IMR-90 (cell line): ENCODE measurements around the gene SLC23A2. TPM values are rescaled to one million over a fixed set of nuclear protein-coding genes. Genes with fewer than 3 reads are reported as not detected.

Experiments used
- ATAC-seq: fragments of 200-7000 bp; cut with Tn5 transposase; 2 replicates; pipeline ENCODE4 v1.9.1; 2020; ENCODE audit warnings: low read depth, mild to moderate bottlenecking, moderate library complexity
- BruUV-seq: library from RNA; stranded (reverse); fragments of 400-500 nt; replicated peaks from 2 replicates; lab custom pipeline; 2021; lab: Mats Ljungman, UMichigan
- CTCF ChIA-PET: fragments of 300-600 bp; formaldehyde crosslinking; extraction: SDS; loops from one replicate; lab custom pipeline; 2021; ENCODE audit warnings: antibody characterized with exemption; lab: Yijun Ruan, JAX
- POLR2A ChIA-PET: fragments of 300-600 bp; sonication (Branson Sonifier 250); formaldehyde crosslinking; loops from one replicate; lab custom pipeline; 2022; ENCODE audit warnings: antibody characterized with exemption; ENCODE audit not compliant: unreplicated experiment; lab: Charles Lee
- DNase-seq: peaks from one replicate; pipeline ENCODE4 v3.0.0; 2013
- H2AFZ ChIP-seq: replicated peaks from 2 replicates; pipeline ENCODE3; 2013; ENCODE audit warnings: low read length, mild to moderate bottlenecking; ENCODE audit not compliant: poor library complexity
- H2AK5ac ChIP-seq: 2 replicates; pipeline ENCODE4 v1.6.1; 2013; ENCODE audit warnings: low read depth, low read length, inconsistent platforms
- H2AK9ac ChIP-seq: replicated peaks from 2 replicates; pipeline ENCODE3; 2013; ENCODE audit warnings: mild to moderate bottlenecking, low read depth, low read length, moderate library complexity; ENCODE audit not compliant: poor library complexity
- H2BK120ac ChIP-seq: 2 replicates; pipeline ENCODE4 v1.6.1; 2013; ENCODE audit warnings: low read depth, low read length, inconsistent platforms
- H2BK15ac ChIP-seq: 3 replicates; pipeline ENCODE4 v1.6.1; 2013; ENCODE audit warnings: low read depth, low read length, inconsistent platforms
- H2BK20ac ChIP-seq: 2 replicates; pipeline ENCODE4 v1.6.1; 2013; ENCODE audit warnings: low read depth, mild to moderate bottlenecking, inconsistent platforms, low read length, moderate library complexity
- H2BK5ac ChIP-seq: 2 replicates; pipeline ENCODE4 v1.6.1; 2013; ENCODE audit warnings: mild to moderate bottlenecking, low read depth, low read length, inconsistent platforms; ENCODE audit not compliant: poor library complexity, severe bottlenecking
- H3K14ac ChIP-seq: replicated peaks from 2 replicates; pipeline ENCODE4 v1.6.1; 2013; ENCODE audit warnings: low read depth, low read length, inconsistent platforms
- H3K18ac ChIP-seq: 2 replicates; pipeline ENCODE4 v1.6.1; 2013; ENCODE audit warnings: low read depth, low read length, control low read depth
- H3K23ac ChIP-seq: 2 replicates; pipeline ENCODE4 v1.6.1; 2013; ENCODE audit warnings: low read depth, low read length, inconsistent platforms
- H3K27ac ChIP-seq: 2 replicates; pipeline ENCODE4 v1.5.1; 2013; ENCODE audit warnings: mild to moderate bottlenecking, control low read depth, low read length; ENCODE audit not compliant: insufficient read depth
- H3K27me3 ChIP-seq: 2 replicates; pipeline ENCODE4 v1.6.1; 2013; ENCODE audit warnings: low read length; ENCODE audit not compliant: control insufficient read depth, insufficient read depth
- H3K36me3 ChIP-seq: 2 replicates; pipeline ENCODE4 v1.6.1; 2013; ENCODE audit warnings: low read length, mixed read lengths; ENCODE audit not compliant: control insufficient read depth, insufficient read depth
- H3K4ac ChIP-seq: 2 replicates; pipeline ENCODE4 v1.6.1; 2013; ENCODE audit warnings: low read depth, low read length, inconsistent platforms
- H3K4me1 ChIP-seq: 2 replicates; pipeline ENCODE4 v1.6.1; 2013; ENCODE audit warnings: low read length, mixed read lengths; ENCODE audit not compliant: control insufficient read depth, insufficient read depth
- H3K4me2 ChIP-seq: 2 replicates; pipeline ENCODE4 v1.6.1; 2013; ENCODE audit warnings: low read depth, mild to moderate bottlenecking, control low read depth, low read length, moderate library complexity
- H3K4me3 ChIP-seq: 2 replicates; pipeline ENCODE4 v1.5.1; 2013; ENCODE audit warnings: low read depth, mild to moderate bottlenecking, control low read depth, low read length, moderate library complexity; ENCODE audit not compliant: insufficient read depth
- H3K56ac ChIP-seq: 2 replicates; pipeline ENCODE4 v1.6.1; 2013; ENCODE audit warnings: low read length, inconsistent platforms; ENCODE audit not compliant: insufficient read depth; ENCODE audit errors: extremely low read depth
- H3K79me1 ChIP-seq, 2 experiments: 2 replicates each; pipeline ENCODE4 v1.6.1; 2013; ENCODE audit warnings: low read length in 2 of 2, inconsistent platforms in 1 of 2, low read depth in 1 of 2
- H3K9ac ChIP-seq: 2 replicates; pipeline ENCODE4 v1.6.1; 2013; ENCODE audit warnings: low read depth, low read length, control low read depth
- H3K9me1 ChIP-seq: 2 replicates; pipeline ENCODE4 v1.6.1; 2013; ENCODE audit warnings: low read length, inconsistent platforms; ENCODE audit not compliant: insufficient read depth
- H3K9me3 ChIP-seq: 2 replicates; pipeline ENCODE4 v1.6.1; 2013; ENCODE audit warnings: low read length; ENCODE audit not compliant: control insufficient read depth, insufficient read depth
- H4K20me1 ChIP-seq: 2 replicates; pipeline ENCODE4 v1.6.1; 2013; ENCODE audit warnings: low read length, inconsistent platforms; ENCODE audit not compliant: insufficient read depth
- H4K5ac ChIP-seq: 2 replicates; pipeline ENCODE4 v1.6.1; 2013; ENCODE audit warnings: mild to moderate bottlenecking, low read depth, low read length, control low read depth
- H4K8ac ChIP-seq, 2 experiments: 2 replicates each; pipeline ENCODE4 v1.6.1; 2013; ENCODE audit warnings: low read depth in 2 of 2, low read length in 2 of 2, control low read depth in 1 of 2, inconsistent platforms in 1 of 2
- H4K91ac ChIP-seq: 2 replicates; pipeline ENCODE4 v1.6.1; 2013; ENCODE audit warnings: low read depth, low read length, inconsistent platforms; ENCODE audit not compliant: insufficient read depth
- BHLHE40 ChIP-seq: fragments of 150-350 bp; IDR thresholded peaks from 2 replicates; pipeline ENCODE4 v1.6.1; 2016; ENCODE audit warnings: mild to moderate bottlenecking, low read depth, low read length
- SMC3 ChIP-seq: fragments of 150-350 bp; IDR thresholded peaks from 2 replicates; pipeline ENCODE4 v1.6.1; 2016; ENCODE audit warnings: low read depth, mild to moderate bottlenecking, antibody characterized with exemption, low read length, moderate library complexity
- WGBS, 2 experiments: methylation state at CpG; one replicate each; pipeline versions ENCODE4 v1.1.5 to v1.1.7; 2013; ENCODE audit warnings: missing lambda C conversion rate in 2 of 2; ENCODE audit not compliant: insufficient read length in 1 of 2; ENCODE audit errors: extremely low coverage in 2 of 2; 5-methylcytosine and 5-hydroxymethylcytosine counted together
- dilution Hi-C: fragments of 300-500 bp; cut with HindIII; formaldehyde crosslinking; loops from one replicate; pipeline ENCODE4 v1.14.3; 2018; ENCODE audit warnings: low sequenced_read_pairs; ENCODE audit not compliant: unreplicated experiment
- in situ Hi-C: fragments of 300-500 bp; cut with MboI; formaldehyde crosslinking; loops from 3 replicates; pipeline ENCODE4 v1.14.3; 2019; ENCODE audit warnings: low sequenced_read_pairs, inconsistent platforms, mixed read lengths
- intact Hi-C: fragments of 100-400 bp; cut with micrococcal nuclease; formaldehyde crosslinking; loops from 2 replicates; pipeline ENCODE4 v1.10.0; 2022
- polyA plus RNA-seq, 3 experiments: library from polyadenylated mRNA; depleted of rRNA; stranded (reverse); fragments of >200 nt; gene quantifications; 2 replicates each; pipeline ENCODE4 v1.2.3, GENCODE V29; 2012; ENCODE audit warnings: low replicate concordance in 1 of 3
- total RNA-seq: library from RNA; depleted of rRNA; stranded (reverse); fragments of >200 nt; gene quantifications from 2 replicates; pipeline ENCODE4 v1.2.3, GENCODE V29; 2012

Gene SLC23A2
- total and polyA plus RNA-seq, 2 of the 4 experiments (the other 2 are of a cell fraction), result 10.2 to 14.4 TPM

DNA sequence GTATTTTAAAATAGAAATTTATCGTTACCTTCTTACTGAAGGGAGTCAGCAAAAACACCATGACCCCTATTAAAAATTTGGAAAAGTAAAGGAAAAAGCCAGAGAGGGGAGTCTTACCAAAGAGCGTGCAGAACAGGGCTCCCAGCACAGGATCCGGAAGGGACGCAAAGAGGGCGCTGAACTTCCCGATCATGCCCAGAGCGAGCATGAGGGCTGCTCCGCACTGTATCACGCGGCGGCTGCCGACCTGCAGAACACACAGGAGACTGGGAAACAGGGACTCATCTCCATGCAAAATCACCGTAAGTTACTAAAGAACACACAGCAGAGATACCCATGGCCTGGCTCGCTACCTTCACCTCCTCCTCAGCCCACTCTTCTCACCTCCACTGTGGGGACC, 138.6 kb downstream of the SLC23A2 start:
- intact Hi-C loops, result no loop called here
- in situ Hi-C loops, result no loop called here
- Histone ChIP-seq H4K5ac (no peak overlapping the region), H2BK15ac (no peak overlapping the region), H3K9me1 (peaks cover 14% of the 10 kb centered on the region), H3K14ac (no peak overlapping the region), H3K79me1 (no peaks in the 10 kb centered on the region), H3K36me3 (peaks cover 44% of the 10 kb centered on the region), H3K56ac (no peak overlapping the region), H4K8ac (no peak overlapping the region), H3K4me3 (no peak overlapping the region), H3K4ac (no peak overlapping the region), H3K27ac (no peak overlapping the region), H3K18ac (no peak overlapping the region), H3K9ac (no peak overlapping the region), H3K23ac (no peak overlapping the region), H3K4me1 (no peaks in the 10 kb centered on the region), H3K4me2 (no peak overlapping the region), H2AK9ac (no peak overlapping the region), H2BK5ac (no peak overlapping the region), H3K9me3 (no peaks in the 10 kb centered on the region), H2AK5ac (no peak overlapping the region), H2BK20ac (no peak overlapping the region), H4K91ac (no peak overlapping the region), H4K20me1 (no peaks in the 10 kb centered on the region; the same call in 1 of the 2 replicates), H2BK120ac (no peak overlapping the region), H3K27me3 (no peaks in the 10 kb centered on the region), H2AFZ (no peak overlapping the region)
- no peak for ATAC-seq
- WGBS, 2 experiments, result 93% methylated on average over 9 of the region's 14 CpGs; no CpG with 5 or more reads in 1 of the 2 experiments
- no peak for TF ChIP-seq BHLHE40
- TF ChIP-seq SMC3, result no peak
- dilution Hi-C loops, result no loop called here
- no TSS peak for BruUV-seq
- no peak for DNase-seq
- POLR2A ChIA-PET, result no interaction called here
- CTCF ChIA-PET, result no interaction called here
